Cardiac muscle cell (in vitro differentiated cells and primary cell): ENCODE results near the gene DTD1. TPM values are rescaled to one million over a fixed set of nuclear protein-coding genes. Genes with fewer than 3 reads are reported as not detected.

Experiments
- DNase-seq, 2 donors: peaks; one replicate each; pipeline versions ENCODE4 v3.0.0 to v3.0.0-alpha.2; 2010 to 2017; ENCODE audit warnings: low read depth in 1 of 2, low spot score in 1 of 2
- H3K27ac ChIP-seq: fragments of 200-600 bp; sonication (generic); 2 replicates; pipeline ENCODE4 v1.5.1; 2016
- H3K27me3 ChIP-seq: fragments of 200-600 bp; sonication (generic); 2 replicates; pipeline ENCODE4 v1.6.0; 2016; ENCODE audit warnings: control low read depth
- H3K36me3 ChIP-seq: fragments of 200-600 bp; sonication (generic); 2 replicates; pipeline ENCODE4 v1.5.1; 2016; ENCODE audit warnings: control low read depth
- H3K4me1 ChIP-seq: fragments of 200-600 bp; sonication (generic); 2 replicates; pipeline ENCODE4 v1.8.1; 2017; ENCODE audit warnings: low read depth, mild to moderate bottlenecking, mixed run types
- H3K4me3 ChIP-seq: fragments of 200-600 bp; sonication (generic); 2 replicates; pipeline ENCODE4 v1.5.1; 2016; ENCODE audit warnings: mild to moderate bottlenecking
- H3K9me3 ChIP-seq: fragments of 200-600 bp; sonication (generic); 2 replicates; pipeline ENCODE4 v1.5.1; 2017; ENCODE audit warnings: low read depth, mild to moderate bottlenecking, control low read depth
- polyA plus RNA-seq: library from polyadenylated mRNA; unstranded; fragments of >200 nt; fragmentation: Nextera tagmentation; extraction: Ambion mirVana; gene quantifications from 2 replicates; pipeline ENCODE4 v1.2.1, GENCODE V29; 2016
- total RNA-seq: library from RNA; depleted of rRNA; stranded (reverse); fragments of >200 nt; gene quantifications from 2 replicates; pipeline ENCODE4 v1.2.3, GENCODE V29; 2016
- TF ChIP-seq, protein P1 (sequence below): IDR thresholded peaks from 2 replicates; pipeline ENCODE4 v1.5.1; 2012; ENCODE audit warnings: low read depth, mild to moderate bottlenecking, low read length

Gene DTD1
- total and polyA plus RNA-seq, 2 experiments from 2014 or later, result 62.8 to 71.6 TPM

DNA sequence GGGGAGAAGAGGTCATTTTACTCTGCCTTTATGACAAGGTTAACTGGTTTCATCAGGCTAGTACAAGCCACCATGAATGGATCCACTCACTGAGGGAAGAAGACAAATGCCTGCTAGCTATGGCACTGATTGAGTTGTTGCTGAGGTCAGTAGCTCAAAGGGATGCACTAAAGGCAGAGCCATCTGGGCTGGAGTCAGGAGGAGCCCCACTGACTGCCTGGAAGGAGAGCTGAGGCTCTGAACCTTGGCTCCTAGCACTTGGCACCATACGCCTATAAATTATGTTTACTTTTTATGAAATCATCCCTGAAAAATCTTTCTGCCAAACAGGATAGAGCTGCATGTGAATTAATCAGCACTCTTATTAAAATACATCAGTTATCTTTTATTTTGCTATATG, 104.6 kb downstream of the DTD1 start:
- H3K27me3 ChIP-seq, result no peaks in the 10 kb centered on the region
- no peak overlapping the region for H3K27ac ChIP-seq
- no peaks in the 10 kb centered on the region for H3K36me3 ChIP-seq
- no peaks in the 10 kb centered on the region for H3K9me3 ChIP-seq
- TF ChIP-seq, protein P1, sequence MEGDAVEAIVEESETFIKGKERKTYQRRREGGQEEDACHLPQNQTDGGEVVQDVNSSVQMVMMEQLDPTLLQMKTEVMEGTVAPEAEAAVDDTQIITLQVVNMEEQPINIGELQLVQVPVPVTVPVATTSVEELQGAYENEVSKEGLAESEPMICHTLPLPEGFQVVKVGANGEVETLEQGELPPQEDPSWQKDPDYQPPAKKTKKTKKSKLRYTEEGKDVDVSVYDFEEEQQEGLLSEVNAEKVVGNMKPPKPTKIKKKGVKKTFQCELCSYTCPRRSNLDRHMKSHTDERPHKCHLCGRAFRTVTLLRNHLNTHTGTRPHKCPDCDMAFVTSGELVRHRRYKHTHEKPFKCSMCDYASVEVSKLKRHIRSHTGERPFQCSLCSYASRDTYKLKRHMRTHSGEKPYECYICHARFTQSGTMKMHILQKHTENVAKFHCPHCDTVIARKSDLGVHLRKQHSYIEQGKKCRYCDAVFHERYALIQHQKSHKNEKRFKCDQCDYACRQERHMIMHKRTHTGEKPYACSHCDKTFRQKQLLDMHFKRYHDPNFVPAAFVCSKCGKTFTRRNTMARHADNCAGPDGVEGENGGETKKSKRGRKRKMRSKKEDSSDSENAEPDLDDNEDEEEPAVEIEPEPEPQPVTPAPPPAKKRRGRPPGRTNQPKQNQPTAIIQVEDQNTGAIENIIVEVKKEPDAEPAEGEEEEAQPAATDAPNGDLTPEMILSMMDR, result no peak
- no peaks in the 10 kb centered on the region for H3K4me1 ChIP-seq
- no peak overlapping the region for H3K4me3 ChIP-seq
- DNase-seq, result no peak

DNA sequence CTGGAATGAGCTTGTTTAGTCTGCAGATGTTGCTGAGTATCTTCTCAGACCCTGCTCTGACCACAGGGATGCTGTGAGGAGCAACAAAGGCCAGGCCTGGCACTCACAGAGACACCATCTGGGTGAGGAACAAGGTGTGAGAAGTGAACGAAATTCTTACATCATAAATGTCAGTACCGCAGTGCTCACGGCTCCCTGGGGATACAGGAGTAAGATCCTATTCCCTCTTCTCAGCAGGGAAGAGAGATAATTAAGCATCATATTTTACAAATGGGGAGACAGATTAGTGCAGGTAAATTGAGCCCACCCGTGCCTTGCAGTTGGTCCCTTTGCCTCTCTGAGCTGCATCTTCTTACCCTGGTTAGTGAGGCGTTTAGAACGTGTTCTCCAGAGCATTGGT, 106.2 kb downstream of the DTD1 start:
- no peak for DNase-seq
- H3K27ac ChIP-seq, result no peak overlapping the region
- H3K27me3 ChIP-seq, result no peaks in the 10 kb centered on the region
- no peak overlapping the region for H3K4me3 ChIP-seq
- H3K36me3 ChIP-seq, result no peaks in the 10 kb centered on the region
- H3K4me1 ChIP-seq, result no peaks in the 10 kb centered on the region
- TF ChIP-seq, protein P1, result no peak
- H3K9me3 ChIP-seq, result no peaks in the 10 kb centered on the region

DNA sequence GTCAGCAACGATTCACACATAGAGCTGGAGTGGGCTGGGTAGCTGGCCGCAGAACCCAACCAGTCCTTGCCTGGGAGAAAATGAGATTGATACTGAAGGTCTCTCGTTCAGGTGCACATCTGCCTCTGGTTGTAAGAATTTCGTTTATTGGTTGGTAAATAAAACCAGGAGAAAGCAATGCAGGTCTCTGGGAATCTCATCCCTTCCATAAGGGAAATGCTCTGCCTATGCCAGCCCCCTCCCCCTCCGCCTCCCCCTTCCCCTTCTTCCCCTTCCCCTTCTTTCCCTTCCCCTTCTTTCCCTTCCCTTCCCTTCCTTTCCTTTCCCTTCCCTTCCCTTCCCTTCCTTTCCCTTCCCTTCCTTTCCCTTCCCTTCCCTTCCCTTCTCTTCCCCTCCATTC, 107.3 kb downstream of the DTD1 start:
- H3K27ac ChIP-seq, result no peak overlapping the region
- H3K27me3 ChIP-seq, result no peaks in the 10 kb centered on the region
- H3K4me3 ChIP-seq, result no peak overlapping the region
- no peaks in the 10 kb centered on the region for H3K4me1 ChIP-seq
- no peak for DNase-seq
- no peaks in the 10 kb centered on the region for H3K36me3 ChIP-seq
- TF ChIP-seq, protein P1, result no peak
- no peaks in the 10 kb centered on the region for H3K9me3 ChIP-seq

DNA sequence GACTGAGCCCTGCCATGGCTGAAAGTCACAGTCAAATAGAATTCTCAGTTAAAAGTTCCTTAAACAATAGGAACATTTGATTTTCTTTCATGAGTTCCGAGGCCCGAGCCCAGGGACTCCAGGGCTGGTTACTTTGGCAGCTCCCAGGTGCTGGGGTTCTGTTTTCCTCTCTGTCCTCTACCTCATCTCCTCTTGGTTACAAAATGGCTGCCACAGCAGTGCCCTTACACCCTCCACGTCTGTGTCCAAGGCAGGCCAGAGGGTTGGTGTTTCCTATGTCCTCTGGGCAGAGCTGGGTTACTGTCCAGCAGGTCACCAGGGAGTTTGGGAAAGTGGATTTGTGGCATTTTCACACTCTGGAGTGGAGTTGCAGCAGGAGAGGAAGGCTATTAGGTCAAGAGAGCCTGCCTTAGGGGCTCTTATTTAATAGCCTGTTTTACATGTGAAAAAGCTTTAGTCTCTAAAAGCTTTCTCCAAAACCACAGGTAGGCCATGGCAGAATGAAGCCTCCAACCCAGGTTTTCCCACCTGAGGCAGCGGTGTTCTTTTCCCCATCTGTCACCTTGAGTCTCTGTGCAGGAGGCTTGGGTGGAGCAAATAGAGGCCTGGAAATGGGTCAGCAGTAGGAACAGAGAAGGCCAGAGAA, 111.0 kb downstream of the DTD1 start:
- Histone ChIP-seq H3K36me3 (no peaks in the 10 kb centered on the region), H3K4me1 (no peaks in the 10 kb centered on the region), H3K9me3 (no peaks in the 10 kb centered on the region), H3K27me3 (no peaks in the 10 kb centered on the region), H3K4me3 (no peak overlapping the region), H3K27ac (no peak overlapping the region)
- TF ChIP-seq, protein P1, result no peak
- no peak for DNase-seq

DNA sequence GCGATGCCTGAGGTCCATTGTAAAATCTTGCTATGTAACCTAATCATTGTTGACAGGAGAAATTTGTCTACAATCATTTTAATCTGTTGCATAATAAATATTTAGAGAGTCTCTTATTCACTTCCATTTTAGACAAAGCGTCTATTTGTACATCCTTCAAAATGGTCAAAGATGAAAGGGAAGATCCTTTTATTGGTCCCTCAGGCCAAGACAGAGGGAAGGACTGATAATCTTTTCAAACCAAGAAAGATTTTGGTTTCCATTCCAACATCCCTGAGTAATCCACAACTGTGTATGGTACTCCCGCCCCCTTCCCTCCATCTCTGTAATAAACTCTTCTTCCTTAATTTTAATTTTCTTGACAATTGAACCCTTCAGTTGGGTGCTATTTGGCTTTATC, 114.1 kb downstream of the DTD1 start:
- Histone ChIP-seq H3K4me1 (no peaks in the 10 kb centered on the region), H3K27me3 (no peaks in the 10 kb centered on the region), H3K27ac (no peak overlapping the region), H3K36me3 (no peaks in the 10 kb centered on the region), H3K4me3 (no peak overlapping the region), H3K9me3 (no peaks in the 10 kb centered on the region)
- TF ChIP-seq, protein P1, result no peak
- DNase-seq, result no peak

DNA sequence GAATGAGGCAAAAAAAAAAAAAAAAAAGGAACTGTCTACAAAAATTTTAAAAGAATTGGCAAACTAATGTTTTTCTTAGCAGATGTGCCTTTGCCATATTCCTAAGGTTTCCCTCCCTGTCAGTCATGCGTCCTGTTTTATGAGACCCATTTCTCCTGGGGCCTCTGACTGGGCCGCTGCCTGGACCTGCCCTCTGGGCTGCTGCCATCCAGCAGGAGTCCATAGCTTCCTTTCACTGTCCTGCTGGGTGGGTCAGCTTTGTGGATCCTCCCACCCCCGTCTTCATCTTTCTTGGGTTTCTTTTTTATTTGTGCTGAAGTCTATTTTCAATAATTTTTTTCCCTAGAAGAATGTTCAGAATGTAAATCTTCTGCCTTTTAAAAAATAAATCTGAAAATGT, 114.9 kb downstream of the DTD1 start:
- H3K27ac ChIP-seq, result no peak overlapping the region
- H3K4me3 ChIP-seq, result no peak overlapping the region
- no peak for DNase-seq
- H3K9me3 ChIP-seq, result no peaks in the 10 kb centered on the region
- TF ChIP-seq, protein P1, result no peak
- no peaks in the 10 kb centered on the region for H3K36me3 ChIP-seq
- H3K4me1 ChIP-seq, result no peaks in the 10 kb centered on the region
- no peaks in the 10 kb centered on the region for H3K27me3 ChIP-seq
